AG10803 (cell line): ENCODE results near the gene HOXA3.
A peak's percentile ranks its signal among the peaks of the same experiment; 100 is the strongest.

Experiments
- DNase-seq: peaks from one replicate; pipeline ENCODE4 v3.0.0; 2010; ENCODE audit warnings: low read depth
- H3K4me3 ChIP-seq: 2 replicates; pipeline ENCODE4 v1.5.1; 2011; ENCODE audit warnings: mild to moderate bottlenecking, low read length, control low read depth
- TF ChIP-seq, protein P1 (sequence below): conservative IDR thresholded peaks from 2 replicates; pipeline ENCODE4 v1.5.1; 2011; ENCODE audit warnings: mild to moderate bottlenecking, low read length, control low read depth, inconsistent platforms

The HOXA3 gene

DNA sequence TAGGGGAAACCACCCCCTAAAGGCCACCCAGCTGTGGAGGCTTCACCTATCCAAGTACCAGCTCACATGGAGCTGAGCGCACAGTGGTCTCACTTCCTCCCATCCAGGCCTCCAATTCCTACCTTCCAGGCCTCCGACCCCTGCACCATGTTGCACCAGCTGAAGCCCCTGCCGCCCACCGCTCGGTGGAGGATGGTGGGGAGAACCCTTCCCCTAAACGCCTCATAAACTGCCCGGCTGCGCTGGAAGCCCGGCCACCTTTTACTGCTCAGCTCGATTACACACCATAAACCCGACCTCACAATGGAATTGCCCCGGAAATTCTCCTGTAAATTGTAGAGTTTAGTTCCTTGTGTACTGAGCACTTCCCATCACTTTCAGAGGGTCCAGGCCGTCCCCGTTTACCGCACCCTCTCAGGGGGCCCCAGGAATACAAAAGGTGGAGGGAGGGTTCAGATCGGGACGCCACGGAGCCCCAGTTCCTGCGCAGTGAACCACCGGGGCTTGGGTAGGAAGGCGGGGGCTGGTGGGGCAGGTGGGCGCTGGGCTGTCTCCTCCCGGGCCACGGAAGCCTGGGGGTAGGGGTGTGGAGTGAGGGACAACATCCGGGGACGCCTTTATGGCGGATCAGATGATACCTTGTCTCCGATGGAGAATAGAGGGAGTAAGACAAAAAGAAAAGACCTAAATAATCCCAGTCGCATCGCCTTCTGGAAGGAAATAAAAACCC is 5.5 kb upstream of the HOXA3 start:
- TF ChIP-seq, protein P1, sequence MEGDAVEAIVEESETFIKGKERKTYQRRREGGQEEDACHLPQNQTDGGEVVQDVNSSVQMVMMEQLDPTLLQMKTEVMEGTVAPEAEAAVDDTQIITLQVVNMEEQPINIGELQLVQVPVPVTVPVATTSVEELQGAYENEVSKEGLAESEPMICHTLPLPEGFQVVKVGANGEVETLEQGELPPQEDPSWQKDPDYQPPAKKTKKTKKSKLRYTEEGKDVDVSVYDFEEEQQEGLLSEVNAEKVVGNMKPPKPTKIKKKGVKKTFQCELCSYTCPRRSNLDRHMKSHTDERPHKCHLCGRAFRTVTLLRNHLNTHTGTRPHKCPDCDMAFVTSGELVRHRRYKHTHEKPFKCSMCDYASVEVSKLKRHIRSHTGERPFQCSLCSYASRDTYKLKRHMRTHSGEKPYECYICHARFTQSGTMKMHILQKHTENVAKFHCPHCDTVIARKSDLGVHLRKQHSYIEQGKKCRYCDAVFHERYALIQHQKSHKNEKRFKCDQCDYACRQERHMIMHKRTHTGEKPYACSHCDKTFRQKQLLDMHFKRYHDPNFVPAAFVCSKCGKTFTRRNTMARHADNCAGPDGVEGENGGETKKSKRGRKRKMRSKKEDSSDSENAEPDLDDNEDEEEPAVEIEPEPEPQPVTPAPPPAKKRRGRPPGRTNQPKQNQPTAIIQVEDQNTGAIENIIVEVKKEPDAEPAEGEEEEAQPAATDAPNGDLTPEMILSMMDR: no peak
- DNase-seq: no peak
- no peak overlapping the region for H3K4me3 ChIP-seq

DNA sequence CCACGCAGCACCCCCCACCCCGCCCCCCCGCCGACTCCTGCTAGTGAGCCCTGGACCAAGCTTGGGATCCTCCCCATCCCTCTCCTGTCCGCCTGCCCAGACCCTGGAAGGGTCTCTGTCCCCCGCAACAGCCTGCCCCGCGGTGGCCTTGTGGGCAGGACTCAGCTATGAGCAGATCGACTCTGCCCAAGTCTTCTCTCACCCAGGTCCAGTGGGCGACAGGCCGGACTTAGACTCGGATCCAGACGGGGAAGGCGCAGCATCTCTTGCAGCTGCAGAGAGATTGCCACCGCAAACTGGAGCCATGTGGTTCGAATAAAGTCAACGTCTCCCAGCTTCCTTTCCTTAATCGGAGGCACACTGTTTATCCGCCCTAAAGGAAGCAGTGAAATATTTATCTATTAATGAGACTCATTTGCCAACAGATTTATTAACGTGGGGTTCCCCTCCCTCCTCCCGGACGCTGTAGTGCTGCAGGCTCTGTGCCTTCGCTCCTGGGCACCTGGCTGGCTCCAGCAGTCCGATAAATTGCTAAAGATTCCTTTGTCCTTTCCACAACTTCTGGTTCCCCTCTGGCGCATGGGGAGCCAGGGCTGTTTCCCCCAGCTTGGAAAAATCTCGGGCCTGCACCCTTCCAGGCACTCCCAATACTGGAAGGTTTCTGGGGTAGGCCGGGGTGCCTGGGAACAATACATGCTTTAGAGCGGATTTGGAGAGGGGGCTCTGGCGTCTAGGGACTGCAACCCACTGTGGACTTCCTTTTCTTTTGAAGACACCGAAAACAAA is 4.7 kb upstream of the HOXA3 start:
- DNase-seq: peak; percentile 44
- TF ChIP-seq, protein P1: no peak
- peak overlapping the region; percentile 77 for H3K4me3 ChIP-seq

DNA sequence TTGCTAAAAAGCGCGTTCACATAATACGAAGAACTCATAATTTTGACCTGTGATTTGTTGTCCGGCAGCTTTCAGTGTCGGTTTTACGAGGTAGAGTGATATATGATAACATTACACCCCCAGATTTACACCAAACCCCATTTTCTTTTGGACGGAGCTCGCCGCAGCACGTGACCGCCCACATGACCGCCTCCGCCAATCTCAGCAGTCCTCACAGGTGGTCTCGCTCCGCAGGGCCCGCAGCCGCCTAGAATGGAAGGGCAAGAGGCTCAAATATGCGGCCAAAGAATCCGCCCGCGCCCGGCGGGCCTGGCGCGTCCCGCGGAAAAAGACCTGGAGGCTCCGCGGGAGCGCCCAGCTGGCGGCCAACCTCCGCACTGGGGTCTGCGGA is 4.1 kb upstream of the HOXA3 start, which contains the start of gene HOXA7:
HOXA7 (minus strand) TSS at position 168 of the 391 bp plus-strand sequence; CDS start at position 38, 130 bp downstream.
- DNase-seq: peak; percentile 74
- TF ChIP-seq, protein P1: no peak
- H3K4me3 ChIP-seq: peak within 1 kb of the TSS; percentile 77

DNA sequence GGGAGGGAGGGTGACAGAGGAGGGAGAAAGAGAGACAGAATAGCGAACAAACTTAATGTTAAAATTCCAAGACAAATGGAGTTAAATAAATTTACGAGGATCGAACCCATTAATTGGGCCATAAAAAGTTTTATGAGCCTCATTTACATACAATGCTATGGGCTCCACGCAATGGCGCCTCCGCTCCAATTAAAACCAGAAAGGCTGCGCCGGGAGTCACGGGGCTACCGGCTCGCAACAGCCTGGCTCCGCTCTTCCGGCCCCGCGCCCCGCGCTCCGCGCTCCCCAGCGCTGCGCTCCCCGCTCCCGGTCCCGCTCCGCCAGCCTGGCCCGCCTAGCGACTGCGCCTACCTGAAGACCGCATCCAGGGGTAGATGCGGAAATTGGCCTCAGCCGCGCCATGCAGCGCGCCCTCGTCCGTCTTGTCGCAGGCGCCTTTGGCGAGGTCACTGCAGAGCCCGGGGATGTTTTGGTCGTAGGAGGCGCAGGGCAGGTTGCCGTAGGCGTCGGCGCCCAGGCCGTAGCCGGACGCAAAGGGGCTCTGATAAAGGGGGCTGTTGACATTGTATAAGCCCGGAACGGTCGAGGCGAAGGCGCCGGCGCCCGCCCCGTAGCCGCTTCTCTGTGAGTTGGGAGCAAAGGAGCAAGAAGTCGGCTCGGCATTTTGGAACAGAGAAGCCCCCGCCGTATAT is 3.6 kb upstream of the HOXA3 start:
- H3K4me3 ChIP-seq: peak overlapping the region; percentile 77
- DNase-seq: peak; percentile 45
- TF ChIP-seq, protein P1: no peak; the same call in 1 of the 2 replicates

DNA sequence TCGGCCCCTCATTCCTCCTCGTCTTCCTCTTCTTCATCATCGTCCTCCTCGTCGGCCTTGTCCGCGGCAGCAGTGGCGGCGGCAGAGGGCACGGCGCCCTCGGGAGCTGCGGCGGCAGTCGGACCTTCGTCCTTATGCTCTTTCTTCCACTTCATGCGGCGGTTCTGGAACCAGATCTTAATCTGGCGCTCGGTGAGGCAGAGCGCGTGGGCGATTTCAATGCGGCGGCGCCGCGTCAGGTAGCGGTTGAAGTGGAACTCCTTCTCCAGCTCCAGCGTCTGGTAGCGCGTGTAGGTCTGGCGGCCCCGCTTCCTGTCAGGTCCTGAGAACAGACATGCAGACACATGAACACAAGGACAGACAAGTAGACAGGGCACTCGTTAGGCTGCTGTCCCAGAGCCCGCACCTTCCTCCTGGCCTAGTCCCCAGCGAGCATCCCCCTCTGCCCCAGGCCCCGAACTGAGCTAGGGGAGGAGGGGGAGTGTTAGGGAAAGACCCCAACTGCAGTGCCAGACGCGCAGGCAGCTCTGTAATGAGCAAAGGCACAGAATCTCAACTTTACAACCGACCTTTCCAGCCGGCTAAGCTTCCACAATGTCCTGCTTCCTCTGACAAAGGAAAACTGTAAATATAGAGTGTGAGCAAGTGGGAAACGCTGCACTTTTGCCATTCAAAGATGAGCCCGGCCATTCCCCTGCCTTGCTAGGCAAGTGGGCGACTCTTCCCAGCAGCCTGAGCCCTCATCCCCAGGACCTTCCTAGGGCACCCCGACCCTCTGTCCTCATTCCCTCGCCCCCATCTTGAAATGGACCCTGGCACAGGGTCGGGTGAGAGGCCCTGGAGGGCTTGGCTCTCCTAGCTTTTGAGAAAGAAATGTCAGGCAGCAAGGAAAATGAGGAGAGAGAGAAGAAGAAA is 2.8 kb upstream of the HOXA3 start:
- DNase-seq: no peak
- H3K4me3 ChIP-seq: peak overlapping the region; percentile 77
- TF ChIP-seq, protein P1: no peak

DNA sequence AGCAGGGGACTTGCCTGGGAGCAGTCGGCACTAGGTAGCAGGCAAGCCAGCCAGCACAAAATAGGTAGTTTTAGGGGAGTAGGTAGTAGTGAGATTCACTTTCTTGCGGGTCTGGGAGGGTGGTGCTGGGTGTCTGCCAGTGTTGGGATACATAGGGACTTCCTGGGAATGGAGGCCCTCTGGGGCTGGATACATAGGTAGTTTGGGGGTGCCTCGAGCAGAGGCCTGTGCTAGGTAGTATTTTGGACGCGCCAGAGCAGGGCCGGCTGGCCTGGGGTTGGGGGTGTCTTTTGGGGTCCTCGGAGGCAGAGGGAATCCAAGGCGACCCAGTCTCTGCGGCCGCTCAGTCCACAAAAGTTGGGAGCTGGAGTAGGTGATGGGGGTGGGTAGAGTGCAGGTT is 2.0 kb upstream of the HOXA3 start:
- DNase-seq: no peak
- no peak overlapping the region for H3K4me3 ChIP-seq
- TF ChIP-seq, protein P1: no peak
